KOPT-K1 (cell line): ENCODE measurements around the gene TFB1M.

Source experiments
- H3K27ac ChIP-seq: fragments of 200-600 bp; sonication (generic); 2 replicates; pipeline ENCODE4 v1.5.1; 2016; ENCODE audit warnings: antibody characterized with exemption, mild to moderate bottlenecking, low read depth, low read length; ENCODE audit not compliant: poor library complexity, severe bottlenecking
- H3K36me3 ChIP-seq: fragments of 200-600 bp; sonication (generic); 2 replicates; pipeline ENCODE4 v1.5.1; 2017; ENCODE audit warnings: antibody characterized with exemption, mild to moderate bottlenecking, low read length, moderate library complexity; ENCODE audit not compliant: insufficient read depth
- H3K9me3 ChIP-seq: fragments of 200-600 bp; sonication (generic); 2 replicates; pipeline ENCODE4 v1.5.1; 2017; ENCODE audit warnings: antibody characterized with exemption, low read length, mild to moderate bottlenecking; ENCODE audit not compliant: insufficient read depth, poor library complexity, severe bottlenecking

The TFB1M gene

GRCh38 chr6:155252581-155252980 lies 61.7 kb downstream of the TFB1M start:
- peaks cover 91% of the 10 kb centered on the region for H3K36me3 ChIP-seq
- no peak overlapping the region for H3K27ac ChIP-seq
- no peaks in the 10 kb centered on the region for H3K9me3 ChIP-seq

GRCh38 chr6:155250701-155251381 lies 63.4 kb downstream of the TFB1M start:
- Histone ChIP-seq H3K36me3 (peaks cover 87% of the 10 kb centered on the region), H3K9me3 (no peaks in the 10 kb centered on the region), H3K27ac (no peak overlapping the region)

GRCh38 chr6:155248008-155249001 lies 66.0 kb downstream of the TFB1M start:
- H3K27ac ChIP-seq = no peak overlapping the region
- peaks cover 72% of the 10 kb centered on the region for H3K36me3 ChIP-seq
- no peaks in the 10 kb centered on the region for H3K9me3 ChIP-seq

GRCh38 chr6:155247618-155248007 lies 66.7 kb downstream of the TFB1M start:
- H3K27ac ChIP-seq = no peak overlapping the region

GRCh38 chr6:155246825-155247224 lies 67.5 kb downstream of the TFB1M start:
- Histone ChIP-seq H3K9me3 (no peaks in the 10 kb centered on the region), H3K27ac (no peak overlapping the region), H3K36me3 (peaks cover 57% of the 10 kb centered on the region)

More at GRCh38 chr6:155247618-155248007, 66.7 kb downstream of the TFB1M start:
- peaks cover 65% of the 10 kb centered on the region for H3K36me3 ChIP-seq
- H3K9me3 ChIP-seq = no peaks in the 10 kb centered on the region

GRCh38 chr6:155245831-155246230 lies 68.5 kb downstream of the TFB1M start:
- H3K36me3 ChIP-seq = peaks cover 48% of the 10 kb centered on the region
- no peak overlapping the region for H3K27ac ChIP-seq
- no peaks in the 10 kb centered on the region for H3K9me3 ChIP-seq

GRCh38 chr6:155245193-155245592 lies 69.1 kb downstream of the TFB1M start:
- Histone ChIP-seq H3K36me3 (peaks cover 41% of the 10 kb centered on the region), H3K9me3 (no peaks in the 10 kb centered on the region), H3K27ac (no peak overlapping the region)

- no peak overlapping the region for H3K27ac ChIP-seq
- no peaks in the 10 kb centered on the region for H3K9me3 ChIP-seq
- peaks cover 37% of the 10 kb centered on the region for H3K36me3 ChIP-seq
Observed at GRCh38 chr6:155244434-155244833, 69.8 kb downstream of the TFB1M start.

GRCh38 chr6:155241966-155242365 lies 72.3 kb downstream of the TFB1M start:
- H3K36me3 ChIP-seq = peaks cover 18% of the 10 kb centered on the region; the same call in 1 of the 2 replicates
- peaks cover 14% of the 10 kb centered on the region for H3K9me3 ChIP-seq
- no peak overlapping the region for H3K27ac ChIP-seq

GRCh38 chr6:155240905-155241600 lies 73.2 kb downstream of the TFB1M start:
- peaks cover 14% of the 10 kb centered on the region for H3K9me3 ChIP-seq
- no peak overlapping the region for H3K27ac ChIP-seq
- peaks cover 12% of the 10 kb centered on the region; the same call in 1 of the 2 replicates for H3K36me3 ChIP-seq

GRCh38 chr6:155237613-155238012 lies 76.7 kb downstream of the TFB1M start:
- Histone ChIP-seq H3K27ac (no peak overlapping the region), H3K9me3 (peaks cover 14% of the 10 kb centered on the region), H3K36me3 (no peaks in the 10 kb centered on the region)

- Histone ChIP-seq H3K27ac (no peak overlapping the region), H3K36me3 (no peaks in the 10 kb centered on the region), H3K9me3 (peaks cover 16% of the 10 kb centered on the region)
Observed at GRCh38 chr6:155235087-155235486, 79.2 kb downstream of the TFB1M start.

- no peak overlapping the region for H3K27ac ChIP-seq
- peaks cover 19% of the 10 kb centered on the region for H3K9me3 ChIP-seq
- H3K36me3 ChIP-seq = no peaks in the 10 kb centered on the region
Observed at GRCh38 chr6:155234687-155235086, 79.6 kb downstream of the TFB1M start.

- Histone ChIP-seq H3K36me3 (no peaks in the 10 kb centered on the region), H3K9me3 (peaks cover 19% of the 10 kb centered on the region), H3K27ac (no peak overlapping the region)
Observed at GRCh38 chr6:155234167-155234566, 80.1 kb downstream of the TFB1M start.

- Histone ChIP-seq H3K27ac (no peak overlapping the region), H3K36me3 (no peaks in the 10 kb centered on the region), H3K9me3 (peaks cover 13% of the 10 kb centered on the region)
Observed at GRCh38 chr6:155232848-155233247, 81.4 kb downstream of the TFB1M start.
